GM12878 (cell line): Measurements from ENCODE around the gene GMDS.

Experiments
- BACH1 ChIP-seq: fragments of 450-650 bp; IDR thresholded peaks from 2 replicates; pipeline ENCODE4 v1.6.1; 2017; ENCODE audit warnings: mild to moderate bottlenecking, borderline replicate concordance
- CREM ChIP-seq: IDR thresholded peaks from 2 replicates; pipeline ENCODE4 v1.6.1; 2014; ENCODE audit warnings: antibody characterized with exemption, low read depth
- EP300 ChIP-seq, 2 experiments: fragments of 150-350 bp in 1 of 2; IDR thresholded peaks; 2 replicates each; pipeline ENCODE4 v1.6.1; 2011 to 2012; ENCODE audit warnings: low read depth in 2 of 2, low read length in 2 of 2, borderline replicate concordance in 1 of 2, improper control_type of control experiment in 1 of 2, inconsistent platforms in 1 of 2; ENCODE audit not compliant: control insufficient read depth in 1 of 2
- EZH2 ChIP-seq: IDR thresholded peaks from 2 replicates; pipeline ENCODE4 v1.6.1; 2012; ENCODE audit warnings: low read depth, mild to moderate bottlenecking, control low read depth, inconsistent platforms, low read length, borderline replicate concordance; ENCODE audit not compliant: control insufficient read depth
- HDAC2 ChIP-seq: fragments of 200-600 bp; sonication (generic); IDR thresholded peaks from 2 replicates; pipeline ENCODE4 v1.6.1; 2017
- MTA3 ChIP-seq: IDR thresholded peaks from 2 replicates; pipeline ENCODE4 v1.6.1; 2012; ENCODE audit warnings: low read length, inconsistent platforms, borderline replicate concordance
- MYC ChIP-seq: IDR thresholded peaks from 2 replicates; pipeline ENCODE4 v1.6.1; 2011; ENCODE audit warnings: mild to moderate bottlenecking, low read length, moderate library complexity, inconsistent platforms; ENCODE audit not compliant: insufficient read depth, insufficient replicate concordance, insufficient read length, severe bottlenecking
- POLR2AphosphoS5 ChIP-seq: IDR thresholded peaks from 2 replicates; pipeline ENCODE4 v1.6.1; 2011; ENCODE audit warnings: mild to moderate bottlenecking, low read length, inconsistent platforms
- TF ChIP-seq, protein P1 (sequence below): fragments of 450-650 bp; IDR thresholded peaks from 2 replicates; pipeline ENCODE4 v1.6.1; 2017; ENCODE audit warnings: borderline replicate concordance
- TF ChIP-seq, protein P2 (sequence below): IDR thresholded peaks from 2 replicates; pipeline ENCODE4 v1.6.1; 2011; ENCODE audit warnings: low read depth, mild to moderate bottlenecking, low read length, moderate library complexity, borderline replicate concordance; ENCODE audit errors: extremely low read depth
- TF ChIP-seq, protein P3 (sequence below), 3 experiments: IDR thresholded peaks in 2 of 3; conservative IDR thresholded peaks in 1 of 3; 2 replicates each; pipeline ENCODE4 v1.5.1; 2011; ENCODE audit warnings: low read depth in 3 of 3, low read length in 3 of 3, mild to moderate bottlenecking in 3 of 3, control low read depth in 2 of 3, moderate library complexity in 2 of 3, inconsistent platforms in 1 of 3, mixed read lengths in 1 of 3; ENCODE audit not compliant: control insufficient read depth in 2 of 3, insufficient read depth in 1 of 3; ENCODE audit errors: extremely low read depth in 1 of 3

DNA sequence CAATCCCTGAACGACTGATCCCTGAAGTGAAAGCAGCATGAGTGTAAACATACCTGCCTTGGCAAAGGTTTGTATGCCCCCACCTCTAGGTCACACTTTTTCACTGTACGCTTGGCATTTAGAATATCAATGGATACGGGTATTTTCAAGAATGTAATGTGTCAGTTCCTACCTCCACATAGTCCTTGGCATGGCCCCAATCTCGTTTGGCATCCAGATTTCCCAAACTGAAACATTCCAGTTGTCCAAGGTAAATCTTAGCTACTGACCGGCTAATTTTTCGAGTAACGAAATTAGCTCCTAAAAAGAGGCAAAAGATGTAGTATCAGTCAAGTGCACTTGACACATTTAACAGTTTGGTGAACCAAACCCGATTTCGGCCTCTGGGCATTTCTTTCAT lies 315.5 kb downstream of the GMDS start:
- TF ChIP-seq, protein P1, sequence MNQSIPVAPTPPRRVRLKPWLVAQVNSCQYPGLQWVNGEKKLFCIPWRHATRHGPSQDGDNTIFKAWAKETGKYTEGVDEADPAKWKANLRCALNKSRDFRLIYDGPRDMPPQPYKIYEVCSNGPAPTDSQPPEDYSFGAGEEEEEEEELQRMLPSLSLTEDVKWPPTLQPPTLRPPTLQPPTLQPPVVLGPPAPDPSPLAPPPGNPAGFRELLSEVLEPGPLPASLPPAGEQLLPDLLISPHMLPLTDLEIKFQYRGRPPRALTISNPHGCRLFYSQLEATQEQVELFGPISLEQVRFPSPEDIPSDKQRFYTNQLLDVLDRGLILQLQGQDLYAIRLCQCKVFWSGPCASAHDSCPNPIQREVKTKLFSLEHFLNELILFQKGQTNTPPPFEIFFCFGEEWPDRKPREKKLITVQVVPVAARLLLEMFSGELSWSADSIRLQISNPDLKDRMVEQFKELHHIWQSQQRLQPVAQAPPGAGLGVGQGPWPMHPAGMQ, result no peak
- TF ChIP-seq POLR2AphosphoS5 (no peak), MTA3 (no peak), HDAC2 (no peak), MYC (no peak), BACH1 (no peak), EZH2 (no peak), EP300 (IDR thresholded peaks at IDR 0.05; ENCODE audit: borderline replicate concordance in 1 of 2, control insufficient read depth in 1 of 2, low read depth in 2 of 2, low read length in 2 of 2) (no peak), CREM (no peak)
- TF ChIP-seq, protein P2, sequence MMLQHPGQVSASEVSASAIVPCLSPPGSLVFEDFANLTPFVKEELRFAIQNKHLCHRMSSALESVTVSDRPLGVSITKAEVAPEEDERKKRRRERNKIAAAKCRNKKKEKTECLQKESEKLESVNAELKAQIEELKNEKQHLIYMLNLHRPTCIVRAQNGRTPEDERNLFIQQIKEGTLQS, result no peak
- TF ChIP-seq, protein P3, sequence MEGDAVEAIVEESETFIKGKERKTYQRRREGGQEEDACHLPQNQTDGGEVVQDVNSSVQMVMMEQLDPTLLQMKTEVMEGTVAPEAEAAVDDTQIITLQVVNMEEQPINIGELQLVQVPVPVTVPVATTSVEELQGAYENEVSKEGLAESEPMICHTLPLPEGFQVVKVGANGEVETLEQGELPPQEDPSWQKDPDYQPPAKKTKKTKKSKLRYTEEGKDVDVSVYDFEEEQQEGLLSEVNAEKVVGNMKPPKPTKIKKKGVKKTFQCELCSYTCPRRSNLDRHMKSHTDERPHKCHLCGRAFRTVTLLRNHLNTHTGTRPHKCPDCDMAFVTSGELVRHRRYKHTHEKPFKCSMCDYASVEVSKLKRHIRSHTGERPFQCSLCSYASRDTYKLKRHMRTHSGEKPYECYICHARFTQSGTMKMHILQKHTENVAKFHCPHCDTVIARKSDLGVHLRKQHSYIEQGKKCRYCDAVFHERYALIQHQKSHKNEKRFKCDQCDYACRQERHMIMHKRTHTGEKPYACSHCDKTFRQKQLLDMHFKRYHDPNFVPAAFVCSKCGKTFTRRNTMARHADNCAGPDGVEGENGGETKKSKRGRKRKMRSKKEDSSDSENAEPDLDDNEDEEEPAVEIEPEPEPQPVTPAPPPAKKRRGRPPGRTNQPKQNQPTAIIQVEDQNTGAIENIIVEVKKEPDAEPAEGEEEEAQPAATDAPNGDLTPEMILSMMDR (IDR thresholded peaks at IDR 0.05 in 2 of 3, conservative IDR thresholded peaks at IDR 0.05 in 1 of 3; ENCODE audit: control insufficient read depth in 2 of 3, extremely low read depth in 1 of 3, insufficient read depth in 1 of 3, low read depth in 3 of 3, low read length in 3 of 3), result no peak
